GM19099 (cell line): ENCODE results near the gene HSPA12A.

Experiments
- POLR2A ChIP-seq: IDR thresholded peaks from 3 replicates; pipeline ENCODE4 v1.6.1; 2011; ENCODE audit warnings: low read depth; ENCODE audit not compliant: insufficient read length; ENCODE audit errors: extremely low read depth

Gene HSPA12A

GRCh38 chr10:116632596-116633215 is 109.7 kb downstream of the HSPA12A start:
- TF ChIP-seq POLR2A: no peak

GRCh38 chr10:116631871-116632295 is 110.5 kb downstream of the HSPA12A start:
- no peak for TF ChIP-seq POLR2A

GRCh38 chr10:116630020-116630419 is 112.3 kb downstream of the HSPA12A start:
- TF ChIP-seq POLR2A: no peak

- no peak for TF ChIP-seq POLR2A
These were observed 113.0 kb downstream of the HSPA12A start for GRCh38 chr10:116629340-116629739.

- no peak for TF ChIP-seq POLR2A
These were observed 114.9 kb downstream of the HSPA12A start for GRCh38 chr10:116627386-116627933.

GRCh38 chr10:116626815-116627214 is 115.6 kb downstream of the HSPA12A start:
- no peak for TF ChIP-seq POLR2A

- TF ChIP-seq POLR2A: no peak
These were observed 116.5 kb downstream of the HSPA12A start for GRCh38 chr10:116625845-116626244.

GRCh38 chr10:116621934-116622655 is 120.3 kb downstream of the HSPA12A start:
- no peak for TF ChIP-seq POLR2A

GRCh38 chr10:116621476-116621875 is 120.9 kb downstream of the HSPA12A start:
- no peak for TF ChIP-seq POLR2A
